ENCODE data around the gene FSTL4. TPM values are rescaled to one million over a fixed set of nuclear protein-coding genes. Genes with fewer than 3 reads are reported as not detected.

FSTL4 gene
- polyA plus RNA-seq, 1 of the 3 experiments (the other 2 are of a cell fraction) = not detected

DNA sequence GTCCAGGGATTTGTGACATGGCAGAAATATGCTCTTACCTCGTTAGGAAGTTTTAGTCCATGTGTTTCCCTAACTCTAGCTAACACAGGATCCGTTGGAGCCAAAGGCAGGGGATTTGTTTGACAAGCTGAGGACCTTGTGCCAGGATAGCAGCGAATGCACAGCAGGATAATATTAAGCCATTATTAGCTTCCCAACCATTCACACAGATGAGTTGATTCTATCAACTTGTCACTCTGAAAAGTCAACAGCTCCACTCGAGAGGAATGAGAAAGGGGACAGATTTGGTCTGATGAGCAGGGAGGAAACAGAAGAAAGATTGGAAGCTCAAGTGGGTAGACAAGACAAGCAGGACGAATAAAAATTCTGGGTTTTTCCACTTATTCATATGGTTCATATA is 106.2 kb downstream of the FSTL4 start:
- 26% methylated on average over 5 of the region's 5 CpGs for WGBS (ENCODE audit: low lambda C conversion rate)
- H3K27me3 ChIP-seq (ENCODE audit: insufficient read depth) = no peaks in the 10 kb centered on the region; the same call in 1 of the 2 replicates
- TF ChIP-seq MEF2A (IDR thresholded peaks at IDR 0.05; ENCODE audit: borderline replicate concordance, low read depth) = no peak
- TF ChIP-seq, protein P1, sequence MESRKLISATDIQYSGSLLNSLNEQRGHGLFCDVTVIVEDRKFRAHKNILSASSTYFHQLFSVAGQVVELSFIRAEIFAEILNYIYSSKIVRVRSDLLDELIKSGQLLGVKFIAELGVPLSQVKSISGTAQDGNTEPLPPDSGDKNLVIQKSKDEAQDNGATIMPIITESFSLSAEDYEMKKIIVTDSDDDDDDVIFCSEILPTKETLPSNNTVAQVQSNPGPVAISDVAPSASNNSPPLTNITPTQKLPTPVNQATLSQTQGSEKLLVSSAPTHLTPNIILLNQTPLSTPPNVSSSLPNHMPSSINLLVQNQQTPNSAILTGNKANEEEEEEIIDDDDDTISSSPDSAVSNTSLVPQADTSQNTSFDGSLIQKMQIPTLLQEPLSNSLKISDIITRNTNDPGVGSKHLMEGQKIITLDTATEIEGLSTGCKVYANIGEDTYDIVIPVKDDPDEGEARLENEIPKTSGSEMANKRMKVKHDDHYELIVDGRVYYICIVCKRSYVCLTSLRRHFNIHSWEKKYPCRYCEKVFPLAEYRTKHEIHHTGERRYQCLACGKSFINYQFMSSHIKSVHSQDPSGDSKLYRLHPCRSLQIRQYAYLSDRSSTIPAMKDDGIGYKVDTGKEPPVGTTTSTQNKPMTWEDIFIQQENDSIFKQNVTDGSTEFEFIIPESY (IDR thresholded peaks at IDR 0.05; ENCODE audit: borderline replicate concordance, low read depth) = no peak
- TF ChIP-seq SIN3A (IDR thresholded peaks at IDR 0.05; ENCODE audit: borderline replicate concordance, low read depth, low read length) = no peak
- no peak for TF ChIP-seq TCF12 (IDR thresholded peaks at IDR 0.05)
- TF ChIP-seq FOSL2 (IDR thresholded peaks at IDR 0.05; ENCODE audit: borderline replicate concordance, low read depth) = no peak
- TF ChIP-seq, protein P2, sequence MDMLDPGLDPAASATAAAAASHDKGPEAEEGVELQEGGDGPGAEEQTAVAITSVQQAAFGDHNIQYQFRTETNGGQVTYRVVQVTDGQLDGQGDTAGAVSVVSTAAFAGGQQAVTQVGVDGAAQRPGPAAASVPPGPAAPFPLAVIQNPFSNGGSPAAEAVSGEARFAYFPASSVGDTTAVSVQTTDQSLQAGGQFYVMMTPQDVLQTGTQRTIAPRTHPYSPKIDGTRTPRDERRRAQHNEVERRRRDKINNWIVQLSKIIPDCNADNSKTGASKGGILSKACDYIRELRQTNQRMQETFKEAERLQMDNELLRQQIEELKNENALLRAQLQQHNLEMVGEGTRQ (IDR thresholded peaks at IDR 0.05; ENCODE audit: borderline replicate concordance, low read depth, low read length) = no peak
- no peak for TF ChIP-seq ELF1 (IDR thresholded peaks at IDR 0.05)
- TF ChIP-seq, protein P3, sequence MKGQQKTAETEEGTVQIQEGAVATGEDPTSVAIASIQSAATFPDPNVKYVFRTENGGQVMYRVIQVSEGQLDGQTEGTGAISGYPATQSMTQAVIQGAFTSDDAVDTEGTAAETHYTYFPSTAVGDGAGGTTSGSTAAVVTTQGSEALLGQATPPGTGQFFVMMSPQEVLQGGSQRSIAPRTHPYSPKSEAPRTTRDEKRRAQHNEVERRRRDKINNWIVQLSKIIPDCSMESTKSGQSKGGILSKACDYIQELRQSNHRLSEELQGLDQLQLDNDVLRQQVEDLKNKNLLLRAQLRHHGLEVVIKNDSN (IDR thresholded peaks at IDR 0.05; ENCODE audit: borderline replicate concordance, low read depth) = no peak
- TF ChIP-seq CHD2 (IDR thresholded peaks at IDR 0.05; ENCODE audit: low read length, partially characterized antibody) = no peak
- no peak for TF ChIP-seq RFX5 (IDR thresholded peaks at IDR 0.05; ENCODE audit: low read length)
- TF ChIP-seq GABPA (IDR thresholded peaks at IDR 0.05; ENCODE audit: low read depth) = no peak
- no peak for TF ChIP-seq TAF1 (IDR thresholded peaks at IDR 0.05; ENCODE audit: borderline replicate concordance, low read depth, low read length)
- TF ChIP-seq, protein P4, sequence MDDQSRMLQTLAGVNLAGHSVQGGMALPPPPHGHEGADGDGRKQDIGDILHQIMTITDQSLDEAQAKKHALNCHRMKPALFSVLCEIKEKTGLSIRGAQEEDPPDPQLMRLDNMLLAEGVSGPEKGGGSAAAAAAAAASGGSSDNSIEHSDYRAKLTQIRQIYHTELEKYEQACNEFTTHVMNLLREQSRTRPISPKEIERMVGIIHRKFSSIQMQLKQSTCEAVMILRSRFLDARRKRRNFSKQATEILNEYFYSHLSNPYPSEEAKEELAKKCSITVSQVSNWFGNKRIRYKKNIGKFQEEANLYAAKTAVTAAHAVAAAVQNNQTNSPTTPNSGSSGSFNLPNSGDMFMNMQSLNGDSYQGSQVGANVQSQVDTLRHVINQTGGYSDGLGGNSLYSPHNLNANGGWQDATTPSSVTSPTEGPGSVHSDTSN (IDR thresholded peaks at IDR 0.05) = no peak
- TF ChIP-seq, protein P5, sequence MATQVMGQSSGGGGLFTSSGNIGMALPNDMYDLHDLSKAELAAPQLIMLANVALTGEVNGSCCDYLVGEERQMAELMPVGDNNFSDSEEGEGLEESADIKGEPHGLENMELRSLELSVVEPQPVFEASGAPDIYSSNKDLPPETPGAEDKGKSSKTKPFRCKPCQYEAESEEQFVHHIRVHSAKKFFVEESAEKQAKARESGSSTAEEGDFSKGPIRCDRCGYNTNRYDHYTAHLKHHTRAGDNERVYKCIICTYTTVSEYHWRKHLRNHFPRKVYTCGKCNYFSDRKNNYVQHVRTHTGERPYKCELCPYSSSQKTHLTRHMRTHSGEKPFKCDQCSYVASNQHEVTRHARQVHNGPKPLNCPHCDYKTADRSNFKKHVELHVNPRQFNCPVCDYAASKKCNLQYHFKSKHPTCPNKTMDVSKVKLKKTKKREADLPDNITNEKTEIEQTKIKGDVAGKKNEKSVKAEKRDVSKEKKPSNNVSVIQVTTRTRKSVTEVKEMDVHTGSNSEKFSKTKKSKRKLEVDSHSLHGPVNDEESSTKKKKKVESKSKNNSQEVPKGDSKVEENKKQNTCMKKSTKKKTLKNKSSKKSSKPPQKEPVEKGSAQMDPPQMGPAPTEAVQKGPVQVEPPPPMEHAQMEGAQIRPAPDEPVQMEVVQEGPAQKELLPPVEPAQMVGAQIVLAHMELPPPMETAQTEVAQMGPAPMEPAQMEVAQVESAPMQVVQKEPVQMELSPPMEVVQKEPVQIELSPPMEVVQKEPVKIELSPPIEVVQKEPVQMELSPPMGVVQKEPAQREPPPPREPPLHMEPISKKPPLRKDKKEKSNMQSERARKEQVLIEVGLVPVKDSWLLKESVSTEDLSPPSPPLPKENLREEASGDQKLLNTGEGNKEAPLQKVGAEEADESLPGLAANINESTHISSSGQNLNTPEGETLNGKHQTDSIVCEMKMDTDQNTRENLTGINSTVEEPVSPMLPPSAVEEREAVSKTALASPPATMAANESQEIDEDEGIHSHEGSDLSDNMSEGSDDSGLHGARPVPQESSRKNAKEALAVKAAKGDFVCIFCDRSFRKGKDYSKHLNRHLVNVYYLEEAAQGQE (IDR thresholded peaks at IDR 0.05; ENCODE audit: low read depth, low read length) = no peak
- TF ChIP-seq EP300 (IDR thresholded peaks at IDR 0.05; ENCODE audit: borderline replicate concordance in 1 of 2, low read depth in 1 of 2, low read length in 1 of 2) = no peak
- TF ChIP-seq, protein P6, sequence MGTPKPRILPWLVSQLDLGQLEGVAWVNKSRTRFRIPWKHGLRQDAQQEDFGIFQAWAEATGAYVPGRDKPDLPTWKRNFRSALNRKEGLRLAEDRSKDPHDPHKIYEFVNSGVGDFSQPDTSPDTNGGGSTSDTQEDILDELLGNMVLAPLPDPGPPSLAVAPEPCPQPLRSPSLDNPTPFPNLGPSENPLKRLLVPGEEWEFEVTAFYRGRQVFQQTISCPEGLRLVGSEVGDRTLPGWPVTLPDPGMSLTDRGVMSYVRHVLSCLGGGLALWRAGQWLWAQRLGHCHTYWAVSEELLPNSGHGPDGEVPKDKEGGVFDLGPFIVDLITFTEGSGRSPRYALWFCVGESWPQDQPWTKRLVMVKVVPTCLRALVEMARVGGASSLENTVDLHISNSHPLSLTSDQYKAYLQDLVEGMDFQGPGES (IDR thresholded peaks at IDR 0.05; ENCODE audit: low read depth, low read length) = no peak
- TF ChIP-seq RCOR1 (IDR thresholded peaks at IDR 0.05; ENCODE audit: low read length) = no peak
- TF ChIP-seq, protein P7, sequence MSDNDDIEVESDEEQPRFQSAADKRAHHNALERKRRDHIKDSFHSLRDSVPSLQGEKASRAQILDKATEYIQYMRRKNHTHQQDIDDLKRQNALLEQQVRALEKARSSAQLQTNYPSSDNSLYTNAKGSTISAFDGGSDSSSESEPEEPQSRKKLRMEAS (IDR thresholded peaks at IDR 0.05; ENCODE audit: low read depth) = no peak
- CTCF ChIA-PET = interaction anchor here (0.7 kb wide), 1 partner anchor 16 kb away, joined by 3 read pairs; no protein-coding TSS in a partner anchor
- peaks cover 0 to 3% of the 10 kb centered on the region in 2 experiments; a peak in 1 of 4 replicates for H3K4me1 ChIP-seq (ENCODE audit: control insufficient read depth in 1 of 2, insufficient read depth in 2 of 2, low read depth in 1 of 2, low read length in 1 of 2)
- H4K20me1 ChIP-seq (ENCODE audit: insufficient read depth) = no peaks in the 10 kb centered on the region
- POLR2A ChIA-PET = no interaction called here
- H3F3A ChIP-seq (replicated peaks; ENCODE audit: insufficient read depth) = no peaks in the 10 kb centered on the region
- no peaks in the 10 kb centered on the region for H3K9me3 ChIP-seq
- DNase-seq = no peak
- H3K4me2 ChIP-seq = no peak overlapping the region
- no peak overlapping the region for H3K9ac ChIP-seq
- no peak overlapping the region for H2AFZ ChIP-seq (ENCODE audit: low read depth)
- H3K4me3 ChIP-seq (ENCODE audit: low read depth in 2 of 2, low read length in 1 of 2) = no peak overlapping the region
- no peak overlapping the region for H3K27ac ChIP-seq (ENCODE audit: low read depth in 2 of 2, low read length in 1 of 2)
- no peaks in the 10 kb centered on the region for H3K36me3 ChIP-seq (replicated peaks in 1 of 2; ENCODE audit: control insufficient read depth in 1 of 2, insufficient read depth in 2 of 2, low read length in 1 of 2)
- no peaks in the 10 kb centered on the region for H3K9me2 ChIP-seq
- H3K79me2 ChIP-seq (ENCODE audit: insufficient read depth) = no peaks in the 10 kb centered on the region

All from SK-N-SH (cell line).